Endothelial cell of umbilical vein (primary cell): ENCODE measurements around the gene RP9. TPM values are rescaled to one million over a fixed set of nuclear protein-coding genes. Genes with fewer than 3 reads are reported as not detected.
A peak's percentile ranks its signal among the peaks of the same experiment; 100 is the strongest.

Experiments
- BruUV-seq: library from RNA; stranded (reverse); fragments of 400-500 nt; replicated peaks from 2 replicates; lab custom pipeline; 2021; lab: Mats Ljungman, UMichigan
- CTCF ChIA-PET: fragments of 300-600, 350-600 bp; sonication (Branson Sonifier 250); formaldehyde crosslinking; loops from one replicate; lab custom pipeline; 2021; ENCODE audit warnings: antibody characterized with exemption, inconsistent platforms; lab: Charles Lee
- POLR2A ChIA-PET: fragments of 300-600, 350-600 bp; sonication (Branson Sonifier 250); formaldehyde crosslinking; loops from one replicate; lab custom pipeline; 2021; ENCODE audit warnings: antibody characterized with exemption, inconsistent platforms; lab: Charles Lee
- DNase-seq: peaks from one replicate; pipeline ENCODE4 v3.0.0-alpha.2; 2011; ENCODE audit warnings: low read depth, low spot score
- FAIRE-seq: peaks from 2 replicates; lab custom pipeline; 2011; peaks lifted over from hg19 to GRCh38; lab: Jason Lieb, UNC
- H2AFZ ChIP-seq: 2 replicates; pipeline ENCODE4 v1.6.0; 2012; ENCODE audit warnings: low read depth, low read length, control low read depth, inconsistent platforms
- H3K27ac ChIP-seq: 2 replicates; pipeline ENCODE4 v1.5.1; 2011; ENCODE audit warnings: low read depth, mild to moderate bottlenecking, control low read depth, low read length, moderate library complexity; ENCODE audit not compliant: insufficient read depth
- H3K27me3 ChIP-seq, 2 experiments: 2 replicates each; pipeline versions ENCODE4 v1.6.0 to v1.6.1; 2011; ENCODE audit warnings: low read length in 2 of 2, mixed read lengths in 1 of 2; ENCODE audit not compliant: control insufficient read depth in 2 of 2, insufficient read depth in 2 of 2
- H3K36me3 ChIP-seq, 2 experiments: 2 replicates in 1 of 2; 3 replicates in 1 of 2; pipeline ENCODE4 v1.5.1; 2011; ENCODE audit warnings: low read length in 2 of 2, mild to moderate bottlenecking in 1 of 2, moderate library complexity in 1 of 2; ENCODE audit not compliant: control insufficient read depth in 2 of 2, insufficient read depth in 2 of 2; ENCODE audit errors: extremely low read depth in 1 of 2
- H3K4me1 ChIP-seq: 3 replicates; pipeline ENCODE4 v1.5.1; 2011; ENCODE audit warnings: mild to moderate bottlenecking, low read length; ENCODE audit not compliant: control insufficient read depth, insufficient read depth; ENCODE audit errors: extremely low read depth
- H3K4me2 ChIP-seq: 2 replicates; pipeline ENCODE4 v1.6.1; 2011; ENCODE audit warnings: low read length, control low read depth, mixed read lengths; ENCODE audit not compliant: insufficient read depth
- H3K4me3 ChIP-seq, 3 experiments: fragments of 200-600 bp in 1 of 3; sonication (generic), shearing (Covaris generic) in 1 of 3; replicated peaks in 1 of 3; 2 replicates each; pipeline ENCODE4 v1.5.1; 2011 to 2016; ENCODE audit warnings: control low read depth in 3 of 3, low read length in 3 of 3, mild to moderate bottlenecking in 2 of 3, inconsistent platforms in 1 of 3, low read depth in 1 of 3, moderate library complexity in 1 of 3; ENCODE audit not compliant: insufficient read depth in 1 of 3
- H3K79me2 ChIP-seq: 2 replicates; pipeline ENCODE4 v1.6.0; 2012; ENCODE audit warnings: low read length, inconsistent platforms; ENCODE audit not compliant: control insufficient read depth, insufficient read depth
- H3K9ac ChIP-seq: replicated peaks from 2 replicates; pipeline ENCODE3; 2011; ENCODE audit warnings: low read length, control low read depth; ENCODE audit not compliant: insufficient read depth; ENCODE audit errors: extremely low read depth
- H3K9me1 ChIP-seq: replicated peaks from 3 replicates; pipeline ENCODE4 v1.6.0; 2011; ENCODE audit warnings: mild to moderate bottlenecking, low read length; ENCODE audit not compliant: control insufficient read depth, insufficient read depth; ENCODE audit errors: extremely low read depth
- H3K9me3 ChIP-seq: replicated peaks from 2 replicates; pipeline ENCODE4 v1.5.1; 2012; ENCODE audit warnings: low read length, inconsistent platforms; ENCODE audit not compliant: control insufficient read depth, insufficient read depth
- H4K20me1 ChIP-seq: replicated peaks from 2 replicates; pipeline ENCODE3; 2011; ENCODE audit warnings: mild to moderate bottlenecking, low read length; ENCODE audit not compliant: control insufficient read depth, insufficient read depth; ENCODE audit errors: extremely low read depth
- JUN ChIP-seq: IDR thresholded peaks from 2 replicates; pipeline ENCODE4 v1.6.1; 2011; ENCODE audit warnings: borderline replicate concordance, low read depth; ENCODE audit not compliant: insufficient read length, insufficient read depth
- MYC ChIP-seq: IDR thresholded peaks from one replicate; pipeline ENCODE4 v1.6.1; 2011; ENCODE audit warnings: mild to moderate bottlenecking, low read depth, low read length
- POLR2A ChIP-seq: IDR thresholded peaks from 2 replicates; pipeline ENCODE4 v1.6.1; 2012; ENCODE audit warnings: low read depth, mild to moderate bottlenecking, control low read depth, low read length
- dilution Hi-C: fragments of 300-500 bp; cut with MboI; formaldehyde crosslinking; loops from one replicate; pipeline ENCODE4 v1.15.0; 2019; ENCODE audit warnings: low sequenced_read_pairs; ENCODE audit not compliant: extremely low pct_ligation_motif_present
- intact Hi-C: fragments of 100-400 bp; cut with micrococcal nuclease; formaldehyde crosslinking; loops from one replicate; pipeline ENCODE4 v1.10.0; 2022
- polyA plus RNA-seq, 4 experiments: library from polyadenylated mRNA; depleted of rRNA in 3 of 4; stranded (reverse) in 3 of 4; unstranded in 1 of 4; fragments of >200 nt; gene quantifications; 2 replicates each; pipeline versions ENCODE4 v1.2.1 to v1.2.3, GENCODE V29; 2011 to 2012; ENCODE audit warnings: missing spikeins in 1 of 4
- total RNA-seq: library from RNA; stranded (reverse); gene quantifications from 2 replicates; pipeline ENCODE4 v1.2.3, GENCODE V29; 2021

RP9 gene
- total and polyA plus RNA-seq, 2 donors (not counting 3 experiments of a cell fraction or from before 2014, with no cell fraction given): 16.0 to 18.5 TPM

- ChIA-PET CTCF (no interaction called here), POLR2A (no interaction called here)
- Histone ChIP-seq H3K27ac (no peak overlapping the region), H3K4me3 (no peak overlapping the region), H3K79me2 (no peaks in the 10 kb centered on the region), H3K4me2 (no peak overlapping the region), H4K20me1 (no peaks in the 10 kb centered on the region), H3K27me3 (no peaks in the 10 kb centered on the region), H3K9me1 (no peaks in the 10 kb centered on the region), H3K36me3 (no peaks in the 10 kb centered on the region), H3K9ac (no peak overlapping the region), H3K4me1 (no peaks in the 10 kb centered on the region), H3K9me3 (no peaks in the 10 kb centered on the region), H2AFZ (no peak overlapping the region)
- intact Hi-C loops (no loop called here), dilution Hi-C loops (no loop called here)
- no TSS peak for BruUV-seq
- FAIRE-seq (peak; percentile 40), DNase-seq (no peak)
- TF ChIP-seq POLR2A (no peak), JUN (no peak)
Measured at GRCh38 chr7:33142585-33142984, 33.4 kb upstream of the RP9 start.

- intact Hi-C loops (no loop called here), dilution Hi-C loops (no loop called here)
- no peaks in the 10 kb centered on the region for H3K36me3 ChIP-seq
- H3K9me3 ChIP-seq: no peaks in the 10 kb centered on the region
- ChIA-PET POLR2A (no interaction called here), CTCF (no interaction called here)
- no peak overlapping the region for H3K27ac ChIP-seq
- no peak overlapping the region for H3K9ac ChIP-seq
- no TSS peak for BruUV-seq
- H4K20me1 ChIP-seq: no peaks in the 10 kb centered on the region
- no peak overlapping the region for H3K4me2 ChIP-seq
- TF ChIP-seq MYC: no peak
- TF ChIP-seq JUN: no peak
- DNase-seq (no peak), FAIRE-seq (no peak)
- H3K4me1 ChIP-seq: no peaks in the 10 kb centered on the region
- H3K27me3 ChIP-seq: no peaks in the 10 kb centered on the region
- no peaks in the 10 kb centered on the region for H3K79me2 ChIP-seq
- no peaks in the 10 kb centered on the region for H3K9me1 ChIP-seq
- H2AFZ ChIP-seq: no peak overlapping the region
- H3K4me3 ChIP-seq: no peak overlapping the region
Measured at GRCh38 chr7:33137103-33137502, 27.9 kb upstream of the RP9 start.
